Central memory CD8-positive, alpha-beta T cell (primary cell): ENCODE data around the gene UBL7.

Experiments
- ATAC-seq: fragments of 150-1000 bp; cut with Tn5 transposase; replicated peaks from 2 replicates; pipeline ENCODE4 v1.10.0; 2022; ENCODE audit warnings: mild to moderate bottlenecking, moderate FRiP score, moderate number of reproducible peaks; ENCODE audit not compliant: poor library complexity, severe bottlenecking; ENCODE audit errors: extremely low read depth
- DNase-seq, 2 donors: peaks; one replicate each; pipeline ENCODE4 v3.0.0; 2021; ENCODE audit warnings: low spot score in 2 of 2
- H3K27ac Mint-ChIP-seq: one replicate; pipeline ENCODE4 v1.8.0; 2022; ENCODE audit warnings: low read depth, mild to moderate bottlenecking, moderate library complexity, mixed read lengths
- H3K27me3 Mint-ChIP-seq: one replicate; pipeline ENCODE4 v1.8.0; 2022; ENCODE audit warnings: mixed read lengths
- H3K36me3 Mint-ChIP-seq: one replicate; pipeline ENCODE4 v1.8.0; 2022; ENCODE audit warnings: mild to moderate bottlenecking, moderate library complexity, mixed read lengths; ENCODE audit not compliant: insufficient read depth
- H3K4me1 Mint-ChIP-seq: one replicate; pipeline ENCODE4 v1.8.0; 2022; ENCODE audit warnings: mixed read lengths
- H3K4me3 Mint-ChIP-seq: one replicate; pipeline ENCODE4 v1.8.0; 2022; ENCODE audit warnings: mild to moderate bottlenecking, moderate library complexity, mixed read lengths
- H3K9me3 Mint-ChIP-seq: one replicate; pipeline ENCODE4 v1.8.0; 2022; ENCODE audit warnings: mixed read lengths

The UBL7 gene

GRCh38 chr15:74402873-74403587, 57.9 kb downstream of the UBL7 start:
- peak; percentile 64 for ATAC-seq
- H3K27me3 Mint-ChIP-seq: no peaks in the 10 kb centered on the region
- peak overlapping the region; percentile 63 for H3K4me3 Mint-ChIP-seq
- peaks cover 75% of the 10 kb centered on the region for H3K4me1 Mint-ChIP-seq
- H3K27ac Mint-ChIP-seq: peak overlapping the region; percentile 83
- H3K36me3 Mint-ChIP-seq: no peaks in the 10 kb centered on the region
- H3K9me3 Mint-ChIP-seq: no peaks in the 10 kb centered on the region
- peak in 1 of 2 donors; percentile 34 for DNase-seq

- peak overlapping the region; percentile 63 for H3K4me3 Mint-ChIP-seq
- DNase-seq (no peak), ATAC-seq (no peak)
- H3K27ac Mint-ChIP-seq: peak overlapping the region; percentile 83
- no peaks in the 10 kb centered on the region for H3K36me3 Mint-ChIP-seq
- H3K27me3 Mint-ChIP-seq: no peaks in the 10 kb centered on the region
- no peaks in the 10 kb centered on the region for H3K9me3 Mint-ChIP-seq
- peaks cover 82% of the 10 kb centered on the region for H3K4me1 Mint-ChIP-seq
Observed at GRCh38 chr15:74402337-74402841, 58.6 kb downstream of the UBL7 start.

- H3K36me3 Mint-ChIP-seq: no peaks in the 10 kb centered on the region
- peak overlapping the region; percentile 83 for H3K27ac Mint-ChIP-seq
- peak overlapping the region; percentile 63 for H3K4me3 Mint-ChIP-seq
Observed at GRCh38 chr15:74400915-74401757, 59.8 kb downstream of the UBL7 start.

GRCh38 chr15:74400313-74400860, 60.6 kb downstream of the UBL7 start:
- Mint-ChIP-seq H3K27ac (peak overlapping the region; percentile 83), H3K36me3 (no peaks in the 10 kb centered on the region), H3K4me1 (peaks cover 85% of the 10 kb centered on the region), H3K27me3 (no peaks in the 10 kb centered on the region), H3K4me3 (peak overlapping the region; percentile 63), H3K9me3 (no peaks in the 10 kb centered on the region)
- DNase-seq (no peak), ATAC-seq (peak; percentile 30)

More at GRCh38 chr15:74400915-74401757, 59.8 kb downstream of the UBL7 start:
- Mint-ChIP-seq H3K27me3 (no peaks in the 10 kb centered on the region), H3K4me1 (peaks cover 83% of the 10 kb centered on the region), H3K9me3 (no peaks in the 10 kb centered on the region)
- DNase-seq (no peak), ATAC-seq (peak; percentile 31)

GRCh38 chr15:74399511-74400312, 61.2 kb downstream of the UBL7 start:
- no peaks in the 10 kb centered on the region for H3K36me3 Mint-ChIP-seq
- peak in 1 of 2 donors; percentile 27 for DNase-seq
- H3K27ac Mint-ChIP-seq: peak overlapping the region; percentile 83
- H3K9me3 Mint-ChIP-seq: no peaks in the 10 kb centered on the region
- peak; percentile 52 for ATAC-seq
- H3K4me1 Mint-ChIP-seq: peaks cover 85% of the 10 kb centered on the region
- no peaks in the 10 kb centered on the region for H3K27me3 Mint-ChIP-seq
- peak overlapping the region; percentile 63 for H3K4me3 Mint-ChIP-seq

DNA sequence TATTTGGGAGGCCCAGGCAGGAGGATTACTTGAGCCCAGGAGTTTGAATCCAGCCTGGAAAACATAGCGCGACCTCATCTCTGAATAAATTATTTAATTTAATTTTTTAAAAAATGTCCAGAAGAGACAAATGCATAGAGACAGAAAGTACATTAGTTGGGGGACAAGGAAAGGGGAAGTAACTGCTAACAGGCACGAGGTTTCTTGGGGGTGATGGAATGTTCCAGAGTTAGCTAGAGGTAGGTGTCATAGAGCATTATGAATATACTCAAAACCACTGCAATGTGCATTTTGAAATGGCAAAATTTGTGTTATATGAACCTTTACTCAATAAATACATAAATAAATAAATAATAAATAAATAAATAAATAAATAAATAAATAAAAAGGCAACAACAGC, 61.9 kb downstream of the UBL7 start:
- H3K4me1 Mint-ChIP-seq: peaks cover 81% of the 10 kb centered on the region
- no peaks in the 10 kb centered on the region for H3K36me3 Mint-ChIP-seq
- H3K27ac Mint-ChIP-seq: no peak overlapping the region
- H3K27me3 Mint-ChIP-seq: no peaks in the 10 kb centered on the region
- DNase-seq (no peak), ATAC-seq (no peak)
- H3K4me3 Mint-ChIP-seq: no peak overlapping the region
- H3K9me3 Mint-ChIP-seq: no peaks in the 10 kb centered on the region

GRCh38 chr15:74398183-74398582, 62.8 kb downstream of the UBL7 start:
- Mint-ChIP-seq H3K9me3 (no peaks in the 10 kb centered on the region), H3K4me3 (peak overlapping the region; percentile 34)

DNA sequence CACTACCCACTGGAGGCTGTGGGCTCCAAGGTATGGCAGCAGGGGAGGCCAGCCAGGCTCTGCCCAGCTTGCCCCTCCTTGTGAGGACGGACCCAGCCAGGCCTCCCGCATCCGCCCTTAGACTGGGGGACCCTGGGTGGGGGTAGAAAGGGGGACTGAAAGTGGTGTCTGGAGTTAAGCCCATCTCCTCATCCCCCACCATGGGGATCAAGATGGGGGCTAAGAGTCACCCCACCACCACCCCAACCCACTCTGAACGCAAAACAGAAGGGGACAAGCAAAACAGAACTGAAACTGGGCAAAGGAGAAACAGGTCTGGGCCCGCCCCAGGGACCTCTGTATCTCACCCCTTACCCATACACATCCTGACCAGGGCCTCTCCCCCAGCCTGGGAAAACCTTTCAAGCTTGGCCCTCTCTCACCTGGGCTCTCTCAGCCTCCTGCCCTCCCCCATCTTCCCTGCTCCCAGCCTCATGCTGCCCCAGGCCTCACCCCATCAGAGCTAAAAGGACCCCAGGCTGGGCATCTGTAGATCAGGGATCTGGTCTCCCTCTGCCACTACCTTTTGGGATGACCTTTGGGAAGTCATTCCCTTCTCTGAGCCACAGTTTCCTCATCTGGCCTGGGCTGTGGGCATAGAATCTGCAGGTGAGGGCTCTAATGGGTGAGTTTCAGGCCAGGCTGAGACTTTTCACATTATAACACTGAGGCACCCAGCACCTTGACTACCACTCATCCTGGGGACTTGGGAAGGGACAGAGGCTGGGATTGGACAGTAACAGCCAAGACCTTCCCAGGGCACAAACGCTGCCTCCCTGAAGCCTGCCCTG, 63.5 kb downstream of the UBL7 start:
- no peak for ATAC-seq
- Mint-ChIP-seq H3K9me3 (no peaks in the 10 kb centered on the region), H3K4me1 (peaks cover 71% of the 10 kb centered on the region), H3K27me3 (no peaks in the 10 kb centered on the region), H3K27ac (peak overlapping the region; percentile 89), H3K4me3 (no peak overlapping the region), H3K36me3 (no peaks in the 10 kb centered on the region)
- no peak for DNase-seq

More at GRCh38 chr15:74398183-74398582, 62.8 kb downstream of the UBL7 start:
- H3K4me1 Mint-ChIP-seq: peaks cover 72% of the 10 kb centered on the region
- DNase-seq (no peak), ATAC-seq (no peak)
- H3K27ac Mint-ChIP-seq: peak overlapping the region; percentile 38
- no peaks in the 10 kb centered on the region for H3K27me3 Mint-ChIP-seq
- no peaks in the 10 kb centered on the region for H3K36me3 Mint-ChIP-seq

GRCh38 chr15:74396445-74397238, 64.3 kb downstream of the UBL7 start:
- Mint-ChIP-seq H3K9me3 (no peaks in the 10 kb centered on the region), H3K4me1 (peaks cover 68% of the 10 kb centered on the region), H3K27ac (peak overlapping the region; percentile 89), H3K4me3 (peak overlapping the region; percentile 6), H3K27me3 (no peaks in the 10 kb centered on the region), H3K36me3 (no peaks in the 10 kb centered on the region)
- DNase-seq: no peak
- no peak for ATAC-seq

GRCh38 chr15:74396146-74396438, 64.9 kb downstream of the UBL7 start:
- Mint-ChIP-seq H3K9me3 (no peaks in the 10 kb centered on the region), H3K4me1 (peaks cover 68% of the 10 kb centered on the region), H3K36me3 (no peaks in the 10 kb centered on the region), H3K4me3 (peak overlapping the region; percentile 6), H3K27ac (peak overlapping the region; percentile 89), H3K27me3 (no peaks in the 10 kb centered on the region)
- no peak for DNase-seq
- ATAC-seq: no peak
